ENCODE results near the gene METAP2.

GRCh38 chr12:95545303-95545702, 71.4 kb downstream of the METAP2 start:
- TF ChIP-seq CTCF (conservative IDR thresholded peaks at IDR 0.05 in 1 of 2, IDR thresholded peaks at IDR 0.05 in 1 of 2; ENCODE audit: extremely low read depth in 1 of 2, insufficient read depth in 1 of 2, low read depth in 1 of 2, low read length in 2 of 2), result no peak
- TF ChIP-seq EZH2 (IDR thresholded peaks at IDR 0.05; ENCODE audit: borderline replicate concordance, low read length), result no peak

All from mammary epithelial cell (primary cell).